B cell (primary cell): ENCODE results near the gene RIPOR2. TPM values are rescaled to one million over a fixed set of nuclear protein-coding genes. Genes with fewer than 3 reads are reported as not detected.

Experiments
- ATAC-seq: fragments of 200-7000 bp; cut with Tn5 transposase; one replicate; pipeline ENCODE4 v1.10.0; 2021; ENCODE audit warnings: low read depth, mild to moderate bottlenecking, moderate number of reproducible peaks, moderate library complexity
- CTCF ChIA-PET: fragments of 350-600 bp; sonication (Branson Sonifier 250); formaldehyde crosslinking; loops from one replicate; lab custom pipeline; 2021; ENCODE audit warnings: antibody characterized with exemption, inconsistent platforms; lab: Charles Lee
- POLR2A ChIA-PET: fragments of 350-600 bp; sonication (Branson Sonifier 250); formaldehyde crosslinking; loops from one replicate; lab custom pipeline; 2021; ENCODE audit warnings: antibody characterized with exemption; lab: Charles Lee
- DNase-seq: peaks from one replicate; pipeline ENCODE4 v3.0.0; 2013
- H2AFZ ChIP-seq: 2 replicates; pipeline ENCODE4 v1.6.1; 2012; ENCODE audit warnings: mild to moderate bottlenecking, low read depth, low read length; ENCODE audit not compliant: insufficient read depth, poor library complexity, severe bottlenecking
- H3K27ac ChIP-seq, 2 donors: 1 replicate in 1 of 2; 2 replicates in 1 of 2; pipeline ENCODE4 v1.5.1; 2012 to 2013; ENCODE audit warnings: low read length in 2 of 2, mild to moderate bottlenecking in 2 of 2, moderate library complexity in 1 of 2
- H3K27me3 ChIP-seq, 4 experiments: fragments of 200-600 bp in 1 of 4; sonication (generic) in 1 of 4; replicated peaks in 1 of 4; 1 replicate in 2 of 4; 2 replicates in 2 of 4; pipeline versions ENCODE4 v1.6.1 to v1.7.0; 2013 to 2016; ENCODE audit warnings: low read length in 3 of 4, mild to moderate bottlenecking in 2 of 4, mixed read lengths in 1 of 4, moderate library complexity in 1 of 4; ENCODE audit not compliant: insufficient read depth in 4 of 4, control insufficient read depth in 3 of 4; ENCODE audit errors: control extremely low read depth in 1 of 4
- H3K36me3 ChIP-seq, 2 experiments: replicated peaks in 1 of 2; 1 replicate in 1 of 2; 2 replicates in 1 of 2; pipeline versions ENCODE4 v1.6.1 to v1.7.1; 2013; ENCODE audit warnings: low read length in 1 of 2; ENCODE audit not compliant: insufficient read depth in 2 of 2, control insufficient read depth in 1 of 2; ENCODE audit errors: control extremely low read depth in 1 of 2, extremely low read depth in 1 of 2
- H3K4me1 ChIP-seq, 2 donors: fragments of 200-600 bp in 1 of 2; sonication (generic) in 1 of 2; 1 replicate in 1 of 2; 2 replicates in 1 of 2; pipeline versions ENCODE4 v1.5.1 to v1.6.1; 2013 to 2017; ENCODE audit warnings: low read length in 2 of 2; ENCODE audit not compliant: control insufficient read depth in 2 of 2, insufficient read depth in 2 of 2
- H3K4me2 ChIP-seq: replicated peaks from 2 replicates; pipeline ENCODE3; 2012; ENCODE audit warnings: mild to moderate bottlenecking, low read depth, low read length; ENCODE audit not compliant: poor library complexity, severe bottlenecking
- H3K4me3 ChIP-seq, 5 experiments: fragments of 200-600 bp in 1 of 5; sonication (generic) in 1 of 5; 1 replicate in 3 of 5; 2 replicates in 2 of 5; pipeline versions ENCODE4 v1.5.1 to v1.7.0; 2011 to 2016; ENCODE audit warnings: low read length in 4 of 5, mild to moderate bottlenecking in 4 of 5, low read depth in 2 of 5, control low read depth in 1 of 5, moderate library complexity in 1 of 5; ENCODE audit not compliant: insufficient read depth in 1 of 5; ENCODE audit errors: control extremely low read depth in 1 of 5, extremely low read depth in 1 of 5
- H3K79me2 ChIP-seq: fragments of 200-600 bp; sonication (generic); one replicate; pipeline ENCODE4 v1.6.0; 2016; ENCODE audit warnings: low read length; ENCODE audit not compliant: control insufficient read depth, insufficient read depth
- H3K9ac ChIP-seq: fragments of 200-600 bp; sonication (generic); 2 replicates; pipeline ENCODE4 v1.6.1; 2017; ENCODE audit warnings: mild to moderate bottlenecking, low read length, moderate library complexity
- H3K9me3 ChIP-seq, 3 donors: one replicate each; pipeline versions ENCODE4 v1.6.1 to v1.7.1; 2013; ENCODE audit warnings: low read length in 2 of 3; ENCODE audit not compliant: control insufficient read depth in 2 of 3, insufficient read depth in 1 of 3; ENCODE audit errors: control extremely low read depth in 1 of 3
- H4K20me1 ChIP-seq: 2 replicates; pipeline ENCODE4 v1.6.0; 2012; ENCODE audit warnings: mild to moderate bottlenecking, low read length; ENCODE audit not compliant: insufficient read depth, control insufficient read depth, poor library complexity, severe bottlenecking
- H3K27ac Mint-ChIP-seq: one replicate; pipeline ENCODE4 v1.8.0; 2021; ENCODE audit warnings: mixed read lengths
- H3K27me3 Mint-ChIP-seq: one replicate; pipeline ENCODE4 v1.8.0; 2021; ENCODE audit warnings: mixed read lengths
- H3K4me1 Mint-ChIP-seq: one replicate; pipeline ENCODE4 v1.8.0; 2021; ENCODE audit warnings: mixed read lengths
- H3K4me3 Mint-ChIP-seq: one replicate; pipeline ENCODE4 v1.8.0; 2021; ENCODE audit warnings: mixed read lengths
- H3K9me3 Mint-ChIP-seq: one replicate; pipeline ENCODE4 v1.8.0; 2022; ENCODE audit warnings: mixed read lengths; ENCODE audit not compliant: insufficient read depth
- CTCF ChIP-seq: fragments of 200-600 bp; IDR thresholded peaks from one replicate; pipeline ENCODE4 v1.8.0; 2022; ENCODE audit warnings: antibody characterized with exemption, mild to moderate bottlenecking
- EZH2 ChIP-seq: IDR thresholded peaks from 2 replicates; pipeline ENCODE4 v1.6.1; 2012; ENCODE audit warnings: borderline replicate concordance, low read depth, mild to moderate bottlenecking, moderate library complexity, low read length; ENCODE audit not compliant: insufficient read depth, poor library complexity, severe bottlenecking
- WGBS: methylation state at CpG from one replicate; pipeline ENCODE4 v1.1.5; 2013; ENCODE audit warnings: missing lambda C conversion rate; ENCODE audit not compliant: insufficient coverage; 5-methylcytosine and 5-hydroxymethylcytosine counted together
- intact Hi-C: fragments of 100-400 bp; cut with micrococcal nuclease; formaldehyde crosslinking; loops from one replicate; pipeline ENCODE4 v1.10.0; 2022
- polyA plus RNA-seq: library from polyadenylated mRNA; depleted of rRNA; stranded (reverse); fragments of >200 nt; gene quantifications from 2 replicates; pipeline ENCODE4 v1.2.3, GENCODE V29; 2012
- total RNA-seq, 2 donors: library from RNA; stranded (reverse); fragments of 120-200 nt in 1 of 2; gene quantifications; 1 replicate in 1 of 2; 2 replicates in 1 of 2; pipeline versions ENCODE4 v1.2.3 to v1.2.4, GENCODE V29; 2013 to 2022

The RIPOR2 gene
- total and polyA plus RNA-seq, 2 donors (not counting 1 experiment from before 2014, with no cell fraction given) = 300 to 430 TPM

GRCh38 chr6:24823185-24823584 is 112.6 kb downstream of the RIPOR2 start:
- no peak overlapping the region for H3K4me3 ChIP-seq
- Mint-ChIP-seq H3K9me3 (no peaks in the 10 kb centered on the region), H3K4me3 (no peak overlapping the region), H3K4me1 (peaks cover 2% of the 10 kb centered on the region), H3K27me3 (no peaks in the 10 kb centered on the region), H3K27ac (no peak overlapping the region)
- TF ChIP-seq CTCF = no peak
- TF ChIP-seq EZH2 = no peak
- peaks cover 12 to 97% of the 10 kb centered on the region in 2 experiments for H3K36me3 ChIP-seq
- DNase-seq = no peak
- no peak overlapping the region for H2AFZ ChIP-seq
- CTCF ChIA-PET = interaction anchor here (1.3 to 2.2 kb wide), 2 partner anchors 15 to 195 kb away, joined by 3 to 8 read pairs; no protein-coding TSS in a partner anchor
- no peaks in the 10 kb centered on the region for H3K4me1 ChIP-seq
- no peak overlapping the region for H3K9ac ChIP-seq
- H3K4me2 ChIP-seq = no peak overlapping the region
- intact Hi-C loops = no loop called here
- peaks cover 16% of the 10 kb centered on the region for H3K79me2 ChIP-seq
- ATAC-seq = no peak
- H3K27me3 ChIP-seq = no peaks in the 10 kb centered on the region
- H4K20me1 ChIP-seq = peaks cover 72% of the 10 kb centered on the region
- WGBS = no CpG with 5 or more reads among the region's 2 CpGs
- POLR2A ChIA-PET = interaction anchor here (0.5 kb wide), 1 partner anchor 1202 kb away, joined by 3 read pairs; no protein-coding TSS in a partner anchor
- no peak overlapping the region for H3K27ac ChIP-seq
- H3K9me3 ChIP-seq = no peaks in the 10 kb centered on the region

GRCh38 chr6:24822696-24823095 is 113.1 kb downstream of the RIPOR2 start:
- Histone ChIP-seq H3K27ac (no peak overlapping the region), H3K9ac (no peak overlapping the region), H2AFZ (no peak overlapping the region), H3K9me3 (no peaks in the 10 kb centered on the region), H3K4me1 (no peaks in the 10 kb centered on the region), H3K36me3 (peaks cover 12 to 97% of the 10 kb centered on the region in 2 experiments), H4K20me1 (peaks cover 67% of the 10 kb centered on the region), H3K4me2 (no peak overlapping the region), H3K27me3 (no peaks in the 10 kb centered on the region), H3K4me3 (no peak overlapping the region), H3K79me2 (peaks cover 12% of the 10 kb centered on the region)
- Mint-ChIP-seq H3K4me1 (peaks cover 2% of the 10 kb centered on the region), H3K4me3 (no peak overlapping the region), H3K9me3 (no peaks in the 10 kb centered on the region), H3K27me3 (no peaks in the 10 kb centered on the region), H3K27ac (no peak overlapping the region)
- ATAC-seq (no peak), DNase-seq (no peak)
- intact Hi-C loops = no loop called here
- 100% methylated on average over 6 of the region's 6 CpGs for WGBS
- POLR2A ChIA-PET = no interaction called here
- CTCF ChIA-PET = interaction anchor here (1.3 to 2.2 kb wide), 2 partner anchors 15 to 195 kb away, joined by 3 to 8 read pairs; no protein-coding TSS in a partner anchor
- no peak for TF ChIP-seq CTCF
- no peak for TF ChIP-seq EZH2
